Upper lobe of right lung (tissue), 1 donor: Measurements from ENCODE around the gene TRABD2B. TPM values are rescaled to one million over a fixed set of nuclear protein-coding genes. Genes with fewer than 3 reads are reported as not detected.

ENCODE experiments used
- ATAC-seq: fragments of 200-7000 bp; cut with Tn5 transposase; one replicate; pipeline ENCODE4 v1.9.1; 2020; ENCODE audit warnings: mild to moderate bottlenecking, moderate library complexity
- DNase-seq: peaks from one replicate; pipeline ENCODE4 v3.0.0-alpha.2; 2020
- H3K27ac ChIP-seq: fragments of 200-600 bp; one replicate; pipeline ENCODE4 v1.8.0; 2022
- H3K27me3 ChIP-seq: fragments of 200-600 bp; one replicate; pipeline ENCODE4 v1.8.0; 2022; ENCODE audit warnings: mild to moderate bottlenecking
- H3K36me3 ChIP-seq: fragments of 200-600 bp; one replicate; pipeline ENCODE4 v1.8.0; 2022
- H3K4me1 ChIP-seq: fragments of 200-600 bp; one replicate; pipeline ENCODE4 v1.8.0; 2022
- H3K4me3 ChIP-seq: fragments of 200-600 bp; one replicate; pipeline ENCODE4 v1.8.0; 2022; ENCODE audit warnings: mild to moderate bottlenecking
- H3K9me3 ChIP-seq: fragments of 200-600 bp; one replicate; pipeline ENCODE4 v1.8.0; 2022
- CTCF ChIP-seq: fragments of 200-600 bp; IDR thresholded peaks from one replicate; pipeline ENCODE4 v1.8.0; 2022; ENCODE audit warnings: antibody characterized with exemption
- intact Hi-C: fragments of 100-400 bp; cut with DNase I; formaldehyde crosslinking; loops from one replicate; pipeline ENCODE4 v1.11.0; 2022
- total RNA-seq: library from RNA; stranded (reverse); fragmentation: NEBNext Ultra II Directional; extraction: Animal tissue kit (Norgen Biotek cat#: 25700); gene quantifications from one replicate; pipeline ENCODE4 v1.2.1, GENCODE V29; 2021
- donor health status: DM: no; HTN: yes; CAD: no; lungs with severe emphysema.

The TRABD2B gene
- total RNA-seq, 1 donor from 2014 or later = 1.2 TPM

- no peak for TF ChIP-seq CTCF
- H3K27ac ChIP-seq = no peak overlapping the region
- no peaks in the 10 kb centered on the region for H3K36me3 ChIP-seq
- ATAC-seq (no peak), DNase-seq (no peak)
- intact Hi-C loops = loop anchor here (10.0 kb wide), 1 partner anchor 201 kb away; no protein-coding TSS in a partner anchor
- H3K4me1 ChIP-seq = peaks cover 9% of the 10 kb centered on the region
- H3K9me3 ChIP-seq = no peaks in the 10 kb centered on the region
- H3K4me3 ChIP-seq = no peak overlapping the region
- H3K27me3 ChIP-seq = no peaks in the 10 kb centered on the region
Measured at GRCh38 chr1:47935856-47936255, 61.3 kb downstream of the TRABD2B start.

GRCh38 chr1:47935163-47935562, 62.0 kb downstream of the TRABD2B start:
- H3K27me3 ChIP-seq = no peaks in the 10 kb centered on the region
- H3K36me3 ChIP-seq = no peaks in the 10 kb centered on the region
- intact Hi-C loops = loop anchor here (10.0 kb wide), 1 partner anchor 200 kb away; no protein-coding TSS in a partner anchor
- H3K4me1 ChIP-seq = peaks cover 6% of the 10 kb centered on the region
- DNase-seq = no peak
- no peaks in the 10 kb centered on the region for H3K9me3 ChIP-seq
- no peak for ATAC-seq
- no peak overlapping the region for H3K4me3 ChIP-seq
- H3K27ac ChIP-seq = no peak overlapping the region
- TF ChIP-seq CTCF = no peak

- intact Hi-C loops = loop anchor here (10.0 kb wide), 1 partner anchor 200 kb away; no protein-coding TSS in a partner anchor
- H3K9me3 ChIP-seq = no peaks in the 10 kb centered on the region
- H3K27ac ChIP-seq = no peak overlapping the region
- DNase-seq = peak; percentile 55
- peaks cover 6% of the 10 kb centered on the region for H3K4me1 ChIP-seq
- no peaks in the 10 kb centered on the region for H3K36me3 ChIP-seq
- peak; percentile 59 for ATAC-seq
- no peak for TF ChIP-seq CTCF
- no peak overlapping the region for H3K4me3 ChIP-seq
- H3K27me3 ChIP-seq = no peaks in the 10 kb centered on the region
Measured at GRCh38 chr1:47934243-47934805, 62.9 kb downstream of the TRABD2B start.

- intact Hi-C loops = loop anchor here (10.0 kb wide), 1 partner anchor 198 kb away; no protein-coding TSS in a partner anchor
- TF ChIP-seq CTCF = no peak
Measured at GRCh38 chr1:47932743-47933142, 64.4 kb downstream of the TRABD2B start.

GRCh38 chr1:47931395-47931794, 65.8 kb downstream of the TRABD2B start:
- H3K9me3 ChIP-seq = no peaks in the 10 kb centered on the region
- DNase-seq (no peak), ATAC-seq (peak; percentile 72)
- TF ChIP-seq CTCF = peak; percentile 40
- H3K27ac ChIP-seq = no peak overlapping the region
- H3K4me3 ChIP-seq = no peak overlapping the region
- H3K27me3 ChIP-seq = no peaks in the 10 kb centered on the region
- no peaks in the 10 kb centered on the region for H3K36me3 ChIP-seq
- H3K4me1 ChIP-seq = peaks cover 6% of the 10 kb centered on the region
- intact Hi-C loops = loop anchor here (10.0 kb wide), 1 partner anchor 197 kb away; no protein-coding TSS in a partner anchor

More at GRCh38 chr1:47932743-47933142, 64.4 kb downstream of the TRABD2B start:
- ATAC-seq (no peak), DNase-seq (no peak)
- Histone ChIP-seq H3K27me3 (no peaks in the 10 kb centered on the region), H3K4me1 (peaks cover 6% of the 10 kb centered on the region), H3K36me3 (no peaks in the 10 kb centered on the region), H3K4me3 (no peak overlapping the region), H3K9me3 (no peaks in the 10 kb centered on the region), H3K27ac (no peak overlapping the region)
